IMR-90 (cell line): ENCODE data around the gene SORCS1. TPM values are rescaled to one million over a fixed set of nuclear protein-coding genes. Genes with fewer than 3 reads are reported as not detected.

Experiments used
- ATAC-seq: fragments of 200-7000 bp; cut with Tn5 transposase; 2 replicates; pipeline ENCODE4 v1.9.1; 2020; ENCODE audit warnings: low read depth, mild to moderate bottlenecking, moderate library complexity
- BruUV-seq: library from RNA; stranded (reverse); fragments of 400-500 nt; replicated peaks from 2 replicates; lab custom pipeline; 2021; lab: Mats Ljungman, UMichigan
- CTCF ChIA-PET: fragments of 300-600 bp; formaldehyde crosslinking; extraction: SDS; loops from one replicate; lab custom pipeline; 2021; ENCODE audit warnings: antibody characterized with exemption; lab: Yijun Ruan, JAX
- POLR2A ChIA-PET: fragments of 300-600 bp; sonication (Branson Sonifier 250); formaldehyde crosslinking; loops from one replicate; lab custom pipeline; 2022; ENCODE audit warnings: antibody characterized with exemption; ENCODE audit not compliant: unreplicated experiment; lab: Charles Lee
- DNase-seq: peaks from one replicate; pipeline ENCODE4 v3.0.0; 2013
- H2AFZ ChIP-seq: replicated peaks from 2 replicates; pipeline ENCODE3; 2013; ENCODE audit warnings: low read length, mild to moderate bottlenecking; ENCODE audit not compliant: poor library complexity
- H2AK5ac ChIP-seq: 2 replicates; pipeline ENCODE4 v1.6.1; 2013; ENCODE audit warnings: low read depth, low read length, inconsistent platforms
- H2AK9ac ChIP-seq: replicated peaks from 2 replicates; pipeline ENCODE3; 2013; ENCODE audit warnings: mild to moderate bottlenecking, low read depth, low read length, moderate library complexity; ENCODE audit not compliant: poor library complexity
- H2BK120ac ChIP-seq: 2 replicates; pipeline ENCODE4 v1.6.1; 2013; ENCODE audit warnings: low read depth, low read length, inconsistent platforms
- H2BK15ac ChIP-seq: 3 replicates; pipeline ENCODE4 v1.6.1; 2013; ENCODE audit warnings: low read depth, low read length, inconsistent platforms
- H2BK20ac ChIP-seq: 2 replicates; pipeline ENCODE4 v1.6.1; 2013; ENCODE audit warnings: low read depth, mild to moderate bottlenecking, inconsistent platforms, low read length, moderate library complexity
- H2BK5ac ChIP-seq: 2 replicates; pipeline ENCODE4 v1.6.1; 2013; ENCODE audit warnings: mild to moderate bottlenecking, low read depth, low read length, inconsistent platforms; ENCODE audit not compliant: poor library complexity, severe bottlenecking
- H3K14ac ChIP-seq: replicated peaks from 2 replicates; pipeline ENCODE4 v1.6.1; 2013; ENCODE audit warnings: low read depth, low read length, inconsistent platforms
- H3K18ac ChIP-seq: 2 replicates; pipeline ENCODE4 v1.6.1; 2013; ENCODE audit warnings: low read depth, low read length, control low read depth
- H3K23ac ChIP-seq: 2 replicates; pipeline ENCODE4 v1.6.1; 2013; ENCODE audit warnings: low read depth, low read length, inconsistent platforms
- H3K27ac ChIP-seq: 2 replicates; pipeline ENCODE4 v1.5.1; 2013; ENCODE audit warnings: mild to moderate bottlenecking, control low read depth, low read length; ENCODE audit not compliant: insufficient read depth
- H3K27me3 ChIP-seq: 2 replicates; pipeline ENCODE4 v1.6.1; 2013; ENCODE audit warnings: low read length; ENCODE audit not compliant: control insufficient read depth, insufficient read depth
- H3K36me3 ChIP-seq: 2 replicates; pipeline ENCODE4 v1.6.1; 2013; ENCODE audit warnings: low read length, mixed read lengths; ENCODE audit not compliant: control insufficient read depth, insufficient read depth
- H3K4ac ChIP-seq: 2 replicates; pipeline ENCODE4 v1.6.1; 2013; ENCODE audit warnings: low read depth, low read length, inconsistent platforms
- H3K4me1 ChIP-seq: 2 replicates; pipeline ENCODE4 v1.6.1; 2013; ENCODE audit warnings: low read length, mixed read lengths; ENCODE audit not compliant: control insufficient read depth, insufficient read depth
- H3K4me2 ChIP-seq: 2 replicates; pipeline ENCODE4 v1.6.1; 2013; ENCODE audit warnings: low read depth, mild to moderate bottlenecking, control low read depth, low read length, moderate library complexity
- H3K4me3 ChIP-seq: 2 replicates; pipeline ENCODE4 v1.5.1; 2013; ENCODE audit warnings: low read depth, mild to moderate bottlenecking, control low read depth, low read length, moderate library complexity; ENCODE audit not compliant: insufficient read depth
- H3K56ac ChIP-seq: 2 replicates; pipeline ENCODE4 v1.6.1; 2013; ENCODE audit warnings: low read length, inconsistent platforms; ENCODE audit not compliant: insufficient read depth; ENCODE audit errors: extremely low read depth
- H3K79me1 ChIP-seq, 2 experiments: 2 replicates each; pipeline ENCODE4 v1.6.1; 2013; ENCODE audit warnings: low read length in 2 of 2, inconsistent platforms in 1 of 2, low read depth in 1 of 2
- H3K9ac ChIP-seq: 2 replicates; pipeline ENCODE4 v1.6.1; 2013; ENCODE audit warnings: low read depth, low read length, control low read depth
- H3K9me1 ChIP-seq: 2 replicates; pipeline ENCODE4 v1.6.1; 2013; ENCODE audit warnings: low read length, inconsistent platforms; ENCODE audit not compliant: insufficient read depth
- H3K9me3 ChIP-seq: 2 replicates; pipeline ENCODE4 v1.6.1; 2013; ENCODE audit warnings: low read length; ENCODE audit not compliant: control insufficient read depth, insufficient read depth
- H4K20me1 ChIP-seq: 2 replicates; pipeline ENCODE4 v1.6.1; 2013; ENCODE audit warnings: low read length, inconsistent platforms; ENCODE audit not compliant: insufficient read depth
- H4K5ac ChIP-seq: 2 replicates; pipeline ENCODE4 v1.6.1; 2013; ENCODE audit warnings: mild to moderate bottlenecking, low read depth, low read length, control low read depth
- H4K8ac ChIP-seq, 2 experiments: 2 replicates each; pipeline ENCODE4 v1.6.1; 2013; ENCODE audit warnings: low read depth in 2 of 2, low read length in 2 of 2, control low read depth in 1 of 2, inconsistent platforms in 1 of 2
- H4K91ac ChIP-seq: 2 replicates; pipeline ENCODE4 v1.6.1; 2013; ENCODE audit warnings: low read depth, low read length, inconsistent platforms; ENCODE audit not compliant: insufficient read depth
- BHLHE40 ChIP-seq: fragments of 150-350 bp; IDR thresholded peaks from 2 replicates; pipeline ENCODE4 v1.6.1; 2016; ENCODE audit warnings: mild to moderate bottlenecking, low read depth, low read length
- CEBPB ChIP-seq: IDR thresholded peaks from 2 replicates; pipeline ENCODE4 v1.6.1; 2012; ENCODE audit warnings: low read depth, low read length, improper control_type of control experiment
- CHD1 ChIP-seq: IDR thresholded peaks from 2 replicates; pipeline ENCODE4 v1.6.1; 2012; ENCODE audit warnings: low read depth, low read length, improper control_type of control experiment
- CTCF ChIP-seq: conservative IDR thresholded peaks from 2 replicates; pipeline ENCODE4 v1.5.1; 2012; ENCODE audit warnings: mild to moderate bottlenecking, low read depth, low read length, improper control_type of control experiment
- FOS ChIP-seq: fragments of 150-350 bp; IDR thresholded peaks from 2 replicates; pipeline ENCODE4 v1.6.1; 2016; ENCODE audit warnings: low read depth, low read length
- MAFK ChIP-seq: IDR thresholded peaks from 2 replicates; pipeline ENCODE4 v1.6.1; 2012; ENCODE audit warnings: low read depth, low read length, improper control_type of control experiment
- MAZ ChIP-seq: IDR thresholded peaks from 2 replicates; pipeline ENCODE4 v1.6.1; 2012; ENCODE audit warnings: low read depth, mild to moderate bottlenecking, low read length, improper control_type of control experiment, moderate library complexity, borderline replicate concordance
- MXI1 ChIP-seq: IDR thresholded peaks from 2 replicates; pipeline ENCODE4 v1.6.1; 2012; ENCODE audit warnings: low read depth, mild to moderate bottlenecking, low read length, moderate library complexity, borderline replicate concordance
- NFE2L2 ChIP-seq: fragments of 150-350 bp; IDR thresholded peaks from 2 replicates; pipeline ENCODE4 v1.6.1; 2016; ENCODE audit warnings: low read depth, mild to moderate bottlenecking, low read length
- POLR2A ChIP-seq: IDR thresholded peaks from 2 replicates; pipeline ENCODE4 v1.6.1; 2012; ENCODE audit warnings: mild to moderate bottlenecking, low read depth, low read length
- RAD21 ChIP-seq: IDR thresholded peaks from 2 replicates; pipeline ENCODE4 v1.6.1; 2012; ENCODE audit warnings: low read length, improper control_type of control experiment
- RCOR1 ChIP-seq: IDR thresholded peaks from 2 replicates; pipeline ENCODE4 v1.6.1; 2012; ENCODE audit warnings: mild to moderate bottlenecking, low read length, improper control_type of control experiment; ENCODE audit not compliant: insufficient replicate concordance
- RFX5 ChIP-seq: IDR thresholded peaks from 2 replicates; pipeline ENCODE4 v1.8.0; 2012; ENCODE audit warnings: low read depth, mild to moderate bottlenecking, low read length, moderate library complexity
- SMC3 ChIP-seq: fragments of 150-350 bp; IDR thresholded peaks from 2 replicates; pipeline ENCODE4 v1.6.1; 2016; ENCODE audit warnings: low read depth, mild to moderate bottlenecking, antibody characterized with exemption, low read length, moderate library complexity
- WGBS, 2 experiments: methylation state at CpG; one replicate each; pipeline versions ENCODE4 v1.1.5 to v1.1.7; 2013; ENCODE audit warnings: missing lambda C conversion rate in 2 of 2; ENCODE audit not compliant: insufficient read length in 1 of 2; ENCODE audit errors: extremely low coverage in 2 of 2; 5-methylcytosine and 5-hydroxymethylcytosine counted together
- dilution Hi-C: fragments of 300-500 bp; cut with HindIII; formaldehyde crosslinking; loops from one replicate; pipeline ENCODE4 v1.14.3; 2018; ENCODE audit warnings: low sequenced_read_pairs; ENCODE audit not compliant: unreplicated experiment
- in situ Hi-C: fragments of 300-500 bp; cut with MboI; formaldehyde crosslinking; loops from 3 replicates; pipeline ENCODE4 v1.14.3; 2019; ENCODE audit warnings: low sequenced_read_pairs, inconsistent platforms, mixed read lengths
- intact Hi-C: fragments of 100-400 bp; cut with micrococcal nuclease; formaldehyde crosslinking; loops from 2 replicates; pipeline ENCODE4 v1.10.0; 2022
- polyA plus RNA-seq, 3 experiments: library from polyadenylated mRNA; depleted of rRNA; stranded (reverse); fragments of >200 nt; gene quantifications; 2 replicates each; pipeline ENCODE4 v1.2.3, GENCODE V29; 2012; ENCODE audit warnings: low replicate concordance in 1 of 3
- total RNA-seq: library from RNA; depleted of rRNA; stranded (reverse); fragments of >200 nt; gene quantifications from 2 replicates; pipeline ENCODE4 v1.2.3, GENCODE V29; 2012
- TF ChIP-seq, protein P1 (sequence below): fragments of 150-350 bp; IDR thresholded peaks from 2 replicates; pipeline ENCODE4 v1.6.1; 2017; ENCODE audit warnings: mild to moderate bottlenecking, antibody characterized with exemption, low read length, low read depth
- TF ChIP-seq, protein P2 (sequence below): fragments of 150-350 bp; IDR thresholded peaks from 2 replicates; pipeline ENCODE4 v1.6.1; 2016; ENCODE audit warnings: low read depth, mild to moderate bottlenecking, low read length, moderate library complexity, borderline replicate concordance

Gene SORCS1
- total and polyA plus RNA-seq, 2 of the 4 experiments (the other 2 are of a cell fraction), result under 0.01 TPM; not detected in 1

DNA sequence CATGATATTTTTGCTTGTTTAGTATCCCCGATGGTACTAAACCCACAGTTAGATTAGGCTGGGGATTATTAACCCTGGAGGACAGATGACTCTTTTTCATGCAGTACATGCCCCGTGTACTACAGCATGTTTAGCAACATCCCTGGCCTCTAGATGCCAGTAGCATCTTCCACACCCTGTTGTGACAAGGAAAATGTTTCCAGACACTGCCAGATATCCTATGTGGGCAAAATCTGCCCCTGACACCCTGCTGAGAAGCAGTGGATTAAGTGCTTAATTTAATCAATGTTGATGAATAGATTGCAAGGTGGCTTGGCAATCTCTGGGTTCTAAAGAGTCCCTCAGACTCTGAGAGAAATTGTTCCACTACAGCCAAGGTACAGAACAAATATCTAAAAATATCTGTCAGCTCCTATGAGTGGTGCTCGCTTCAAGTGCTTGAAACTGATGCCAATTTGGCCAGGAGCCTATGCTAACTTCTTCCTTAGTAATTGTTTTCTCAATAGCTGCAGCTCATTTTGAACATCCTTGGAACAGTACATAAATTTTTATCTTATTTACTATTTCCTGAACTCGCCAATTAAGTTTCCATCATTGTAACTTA, 247.0 kb downstream of the SORCS1 start:
- H4K5ac ChIP-seq, result no peak overlapping the region
- H4K91ac ChIP-seq, result no peak overlapping the region
- POLR2A ChIA-PET, result no interaction called here
- dilution Hi-C loops, result no loop called here
- H3K18ac ChIP-seq, result no peak overlapping the region
- H3K27ac ChIP-seq, result no peak overlapping the region
- in situ Hi-C loops, result no loop called here
- no peak overlapping the region for H3K4me2 ChIP-seq
- no peak overlapping the region for H4K8ac ChIP-seq
- DNase-seq, result no peak
- no peak overlapping the region for H3K23ac ChIP-seq
- ATAC-seq, result no peak
- no peaks in the 10 kb centered on the region for H3K79me1 ChIP-seq
- no peaks in the 10 kb centered on the region for H3K4me1 ChIP-seq
- no peak overlapping the region for H3K4me3 ChIP-seq
- no peak overlapping the region for H3K14ac ChIP-seq
- H2BK5ac ChIP-seq, result no peak overlapping the region
- no peak overlapping the region for H2AFZ ChIP-seq
- H3K4ac ChIP-seq, result no peak overlapping the region
- no peak overlapping the region for H3K56ac ChIP-seq
- TF ChIP-seq POLR2A (no peak), RFX5 (no peak), CHD1 (no peak), FOS (no peak), MXI1 (no peak), CEBPB (no peak), CTCF (no peak), RAD21 (no peak), BHLHE40 (no peak), MAFK (no peak), MAZ (no peak), NFE2L2 (no peak), RCOR1 (no peak), SMC3 (no peak)
- TF ChIP-seq, protein P1, sequence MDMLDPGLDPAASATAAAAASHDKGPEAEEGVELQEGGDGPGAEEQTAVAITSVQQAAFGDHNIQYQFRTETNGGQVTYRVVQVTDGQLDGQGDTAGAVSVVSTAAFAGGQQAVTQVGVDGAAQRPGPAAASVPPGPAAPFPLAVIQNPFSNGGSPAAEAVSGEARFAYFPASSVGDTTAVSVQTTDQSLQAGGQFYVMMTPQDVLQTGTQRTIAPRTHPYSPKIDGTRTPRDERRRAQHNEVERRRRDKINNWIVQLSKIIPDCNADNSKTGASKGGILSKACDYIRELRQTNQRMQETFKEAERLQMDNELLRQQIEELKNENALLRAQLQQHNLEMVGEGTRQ, result no peak
- TF ChIP-seq, protein P2, sequence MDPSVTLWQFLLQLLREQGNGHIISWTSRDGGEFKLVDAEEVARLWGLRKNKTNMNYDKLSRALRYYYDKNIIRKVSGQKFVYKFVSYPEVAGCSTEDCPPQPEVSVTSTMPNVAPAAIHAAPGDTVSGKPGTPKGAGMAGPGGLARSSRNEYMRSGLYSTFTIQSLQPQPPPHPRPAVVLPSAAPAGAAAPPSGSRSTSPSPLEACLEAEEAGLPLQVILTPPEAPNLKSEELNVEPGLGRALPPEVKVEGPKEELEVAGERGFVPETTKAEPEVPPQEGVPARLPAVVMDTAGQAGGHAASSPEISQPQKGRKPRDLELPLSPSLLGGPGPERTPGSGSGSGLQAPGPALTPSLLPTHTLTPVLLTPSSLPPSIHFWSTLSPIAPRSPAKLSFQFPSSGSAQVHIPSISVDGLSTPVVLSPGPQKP, result no peak
- no peak overlapping the region for H2BK20ac ChIP-seq
- no peak overlapping the region for H3K9ac ChIP-seq
- BruUV-seq, result no TSS peak
- H2BK120ac ChIP-seq, result no peak overlapping the region
- no peak overlapping the region for H2AK5ac ChIP-seq
- H2BK15ac ChIP-seq, result no peak overlapping the region
- intact Hi-C loops, result no loop called here
- H3K9me3 ChIP-seq, result peaks cover 13% of the 10 kb centered on the region
- 0% methylated on average over 1 of the region's 4 CpGs; no CpG with 5 or more reads in 1 of the 2 experiments for WGBS, 2 experiments
- no peaks in the 10 kb centered on the region for H3K27me3 ChIP-seq
- H4K20me1 ChIP-seq, result no peaks in the 10 kb centered on the region
- H3K36me3 ChIP-seq, result no peaks in the 10 kb centered on the region
- CTCF ChIA-PET, result no interaction called here
- H3K9me1 ChIP-seq, result no peaks in the 10 kb centered on the region
- H2AK9ac ChIP-seq, result no peak overlapping the region
